T-helper 1 cell treated with Interleukin-12 subunit alpha and Interleukin-12 subunit beta and Interleukin-4 antibody, amounts not matched to agents 30 ng/mL and 1 ng/mL, for 36 hours (primary cell): Measurements from ENCODE around the gene CREBBP. TPM values are rescaled to one million over a fixed set of nuclear protein-coding genes. Genes with fewer than 3 reads are reported as not detected.

ENCODE experiments used
- intact Hi-C: fragments of 100-400 bp; cut with micrococcal nuclease; formaldehyde crosslinking; loops from one replicate; pipeline ENCODE4 v1.15.1; 2024
- total RNA-seq: library from RNA; stranded (reverse); gene quantifications from 2 replicates; pipeline ENCODE4 v1.2.3, GENCODE V29; 2022

Gene CREBBP
- total RNA-seq, 1 donor from 2014 or later = 82.1 TPM

- intact Hi-C loops = no loop called here
These were observed 79.8 kb downstream of the CREBBP start for GRCh38 chr16:3800477-3801270.

- intact Hi-C loops = no loop called here
These were observed 80.5 kb downstream of the CREBBP start for GRCh38 chr16:3800019-3800418.

GRCh38 chr16:3799354-3799753 is 81.2 kb downstream of the CREBBP start:
- intact Hi-C loops = no loop called here

GRCh38 chr16:3798838-3799237 is 81.7 kb downstream of the CREBBP start:
- intact Hi-C loops = no loop called here

- intact Hi-C loops = loop anchor here (1.0 kb wide), 1 partner anchor 9 kb away; no protein-coding TSS in a partner anchor
These were observed 82.4 kb downstream of the CREBBP start for GRCh38 chr16:3797904-3798811.

GRCh38 chr16:3797473-3797872 is 83.0 kb downstream of the CREBBP start:
- intact Hi-C loops = loop anchor here (1.0 kb wide), 1 partner anchor 8 kb away; no protein-coding TSS in a partner anchor

- intact Hi-C loops = no loop called here
These were observed 87.3 kb downstream of the CREBBP start for GRCh38 chr16:3793161-3793576.

GRCh38 chr16:3792472-3793012 is 88.0 kb downstream of the CREBBP start:
- intact Hi-C loops = no loop called here

- intact Hi-C loops = no loop called here
These were observed 88.8 kb downstream of the CREBBP start for GRCh38 chr16:3791701-3792100.

- intact Hi-C loops = loop anchor here (1.0 to 10.0 kb wide), 6 partner anchors 8 to 465 kb away; partner anchors contain the start of gene TRAP1
These were observed 91.0 kb downstream of the CREBBP start for GRCh38 chr16:3789375-3790099.

- intact Hi-C loops = loop anchor here (1.0 to 10.0 kb wide), 6 partner anchors 8 to 466 kb away; partner anchors contain the start of gene TRAP1
These were observed 91.7 kb downstream of the CREBBP start for GRCh38 chr16:3788711-3789374.

- intact Hi-C loops = loop anchor here (2.0 to 10.0 kb wide), 5 partner anchors 17 to 467 kb away; partner anchors contain the start of gene TRAP1
These were observed 92.4 kb downstream of the CREBBP start for GRCh38 chr16:3787924-3788661.

- intact Hi-C loops = loop anchor here (5.0 to 10.0 kb wide), 2 partner anchors 37 to 469 kb away; no protein-coding TSS in a partner anchor
These were observed 95.1 kb downstream of the CREBBP start for GRCh38 chr16:3785413-3785812.

- intact Hi-C loops = loop anchor here (10.0 kb wide), 1 partner anchor 471 kb away; no protein-coding TSS in a partner anchor
These were observed 97.0 kb downstream of the CREBBP start for GRCh38 chr16:3783516-3783915.

- intact Hi-C loops = loop anchor here (10.0 kb wide), 1 partner anchor 472 kb away; no protein-coding TSS in a partner anchor
These were observed 97.9 kb downstream of the CREBBP start for GRCh38 chr16:3782566-3782965.

- intact Hi-C loops = loop anchor here (10.0 kb wide), 1 partner anchor 473 kb away; no protein-coding TSS in a partner anchor
These were observed 99.1 kb downstream of the CREBBP start for GRCh38 chr16:3781421-3781820.

GRCh38 chr16:3780570-3780969 is 99.9 kb downstream of the CREBBP start:
- intact Hi-C loops = loop anchor here (10.0 kb wide), 1 partner anchor 474 kb away; no protein-coding TSS in a partner anchor

GRCh38 chr16:3776316-3776715 is 104.2 kb downstream of the CREBBP start:
- intact Hi-C loops = no loop called here

GRCh38 chr16:3774819-3775218 is 105.7 kb downstream of the CREBBP start:
- intact Hi-C loops = no loop called here
